Peyer's patch (tissue), 4 donors: ENCODE results near the gene CAMK2D. TPM values are rescaled to one million over a fixed set of nuclear protein-coding genes. Genes with fewer than 3 reads are reported as not detected.
A peak's percentile ranks its signal among the peaks of the same experiment; 100 is the strongest.

ENCODE experiments used
- DNase-seq, 3 donors: peaks; one replicate each; pipeline ENCODE4 v3.0.0-alpha.2; 2017 to 2019
- H3K27ac ChIP-seq, 4 donors: fragments of 200-600 bp; sonication (generic); one replicate each; pipeline ENCODE4 v1.5.1; 2016 to 2019
- H3K27me3 ChIP-seq, 2 donors: fragments of 200-600 bp; sonication (generic); one replicate each; pipeline ENCODE4 v1.5.1; 2019
- H3K36me3 ChIP-seq, 3 donors: fragments of 200-600 bp; sonication (generic); one replicate each; pipeline ENCODE4 v1.5.1; 2016 to 2019
- H3K4me1 ChIP-seq, 4 donors: fragments of 200-600 bp; sonication (generic); one replicate each; pipeline ENCODE4 v1.5.1; 2016 to 2019
- H3K4me3 ChIP-seq, 4 donors: fragments of 200-600 bp; sonication (generic); 1 replicate in 3 of 4; 2 replicates in 1 of 4; pipeline ENCODE4 v1.5.1; 2016 to 2019; ENCODE audit warnings: mild to moderate bottlenecking in 1 of 4
- H3K9me3 ChIP-seq, 4 donors: fragments of 200-600 bp; sonication (generic); one replicate each; pipeline ENCODE4 v1.5.1; 2016 to 2019; ENCODE audit warnings: mild to moderate bottlenecking in 1 of 4
- POLR2A ChIP-seq, 2 donors: fragments of 450-650 bp; IDR thresholded peaks; one replicate each; pipeline ENCODE4 v1.5.1; 2017; ENCODE audit warnings: antibody characterized with exemption in 2 of 2, mild to moderate bottlenecking in 2 of 2, moderate library complexity in 2 of 2
- total RNA-seq, 4 donors: library from RNA; depleted of rRNA; stranded (reverse); fragments of >200 nt; gene quantifications; one replicate each; pipeline ENCODE4 v1.1.0, GENCODE V29; 2016
- TF ChIP-seq, protein P1 (sequence below), 6 experiments: fragments of 450-650 bp in 4 of 6; fragments of 200-600 bp in 2 of 6; sonication (generic) in 1 of 6; IDR thresholded peaks; one replicate each; pipeline ENCODE4 v1.5.1; 2017 to 2019; ENCODE audit warnings: antibody characterized with exemption in 6 of 6, mild to moderate bottlenecking in 3 of 6, moderate library complexity in 1 of 6

The CAMK2D gene
- total RNA-seq, 4 donors from 2014 or later, result 38.8 to 125 (median 63.5) TPM

DNA sequence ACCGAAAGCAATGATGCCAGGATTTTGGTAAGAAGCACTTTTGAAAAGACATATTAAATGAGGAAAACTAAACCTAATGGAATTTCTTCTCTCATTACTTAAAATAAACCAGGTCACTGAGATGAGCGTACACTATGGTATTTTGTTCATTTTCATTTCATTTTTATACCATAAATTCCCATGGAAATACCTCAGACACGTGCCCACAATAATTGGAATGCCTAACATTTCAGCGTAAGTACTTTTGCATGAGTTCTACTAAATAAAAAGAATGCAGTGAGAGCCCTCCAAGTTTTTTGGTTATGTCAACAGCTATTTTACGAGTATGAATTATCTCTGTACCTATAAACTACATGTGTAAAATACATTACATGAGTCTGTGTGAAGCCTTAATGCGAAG lies 3.2 kb downstream of the CAMK2D start:
- no peaks in the 10 kb centered on the region for H3K9me3 ChIP-seq
- no peak overlapping the region for H3K27ac ChIP-seq
- no peak for TF ChIP-seq POLR2A (IDR thresholded peaks at IDR 0.05)
- TF ChIP-seq, protein P1, sequence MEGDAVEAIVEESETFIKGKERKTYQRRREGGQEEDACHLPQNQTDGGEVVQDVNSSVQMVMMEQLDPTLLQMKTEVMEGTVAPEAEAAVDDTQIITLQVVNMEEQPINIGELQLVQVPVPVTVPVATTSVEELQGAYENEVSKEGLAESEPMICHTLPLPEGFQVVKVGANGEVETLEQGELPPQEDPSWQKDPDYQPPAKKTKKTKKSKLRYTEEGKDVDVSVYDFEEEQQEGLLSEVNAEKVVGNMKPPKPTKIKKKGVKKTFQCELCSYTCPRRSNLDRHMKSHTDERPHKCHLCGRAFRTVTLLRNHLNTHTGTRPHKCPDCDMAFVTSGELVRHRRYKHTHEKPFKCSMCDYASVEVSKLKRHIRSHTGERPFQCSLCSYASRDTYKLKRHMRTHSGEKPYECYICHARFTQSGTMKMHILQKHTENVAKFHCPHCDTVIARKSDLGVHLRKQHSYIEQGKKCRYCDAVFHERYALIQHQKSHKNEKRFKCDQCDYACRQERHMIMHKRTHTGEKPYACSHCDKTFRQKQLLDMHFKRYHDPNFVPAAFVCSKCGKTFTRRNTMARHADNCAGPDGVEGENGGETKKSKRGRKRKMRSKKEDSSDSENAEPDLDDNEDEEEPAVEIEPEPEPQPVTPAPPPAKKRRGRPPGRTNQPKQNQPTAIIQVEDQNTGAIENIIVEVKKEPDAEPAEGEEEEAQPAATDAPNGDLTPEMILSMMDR (IDR thresholded peaks at IDR 0.05), result no peak
- H3K36me3 ChIP-seq, result no peaks in the 10 kb centered on the region
- peak overlapping the region in 2 of 4 donors; percentile 8 to 75 for H3K4me3 ChIP-seq
- no peaks in the 10 kb centered on the region for H3K27me3 ChIP-seq
- peaks cover 0 to 8% (median 2%) of the 10 kb centered on the region in 4 donors for H3K4me1 ChIP-seq
- DNase-seq, result no peak

DNA sequence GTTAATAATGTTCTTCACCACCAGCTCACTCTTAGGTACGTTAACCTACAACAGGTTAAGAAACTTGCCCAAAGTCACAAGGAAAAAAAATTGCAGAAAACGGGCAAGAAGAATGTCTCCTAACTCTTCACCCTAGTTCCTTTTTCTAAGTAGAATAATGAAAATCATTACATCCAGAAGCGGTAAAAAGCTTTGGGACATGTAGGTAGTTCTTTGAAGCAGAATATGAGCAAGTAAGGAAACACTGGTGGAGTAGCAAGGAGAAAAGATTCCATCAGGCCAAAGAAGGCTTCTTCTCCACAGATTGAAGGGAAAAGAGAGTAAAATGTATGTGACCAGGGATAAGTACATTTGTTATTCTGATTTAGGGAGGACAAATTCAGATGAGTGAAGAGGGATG lies 4.1 kb downstream of the CAMK2D start:
- Histone ChIP-seq H3K9me3 (no peaks in the 10 kb centered on the region), H3K27ac (no peak overlapping the region), H3K4me1 (peaks cover 0 to 8% (median 2%) of the 10 kb centered on the region in 4 donors), H3K27me3 (no peaks in the 10 kb centered on the region), H3K4me3 (no peak overlapping the region), H3K36me3 (no peaks in the 10 kb centered on the region)
- no peak for DNase-seq
- TF ChIP-seq POLR2A (IDR thresholded peaks at IDR 0.05), result no peak
- TF ChIP-seq, protein P1 (IDR thresholded peaks at IDR 0.05), result no peak

DNA sequence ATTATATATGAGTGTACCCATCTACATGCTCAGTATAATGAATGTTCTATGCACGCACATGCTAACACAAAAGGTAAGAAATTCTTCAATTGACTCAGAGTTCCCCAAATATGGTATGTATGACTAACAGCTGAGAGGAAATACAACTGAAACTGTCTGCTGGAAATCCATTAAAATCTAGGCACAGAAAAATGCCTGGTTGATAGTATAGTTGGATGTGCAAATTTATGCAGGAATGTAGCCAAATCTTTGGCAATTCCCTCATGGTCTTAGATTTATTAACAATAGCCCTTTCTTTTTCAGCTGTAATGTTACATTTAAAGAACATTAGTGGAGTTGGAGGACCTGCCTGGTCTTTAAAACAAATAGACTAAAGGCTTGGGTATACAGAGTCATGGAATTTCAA lies 5.5 kb downstream of the CAMK2D start:
- DNase-seq, result no peak
- Histone ChIP-seq H3K27ac (no peak overlapping the region), H3K4me1 (peaks cover 0 to 8% (median 2%) of the 10 kb centered on the region in 4 donors)

DNA sequence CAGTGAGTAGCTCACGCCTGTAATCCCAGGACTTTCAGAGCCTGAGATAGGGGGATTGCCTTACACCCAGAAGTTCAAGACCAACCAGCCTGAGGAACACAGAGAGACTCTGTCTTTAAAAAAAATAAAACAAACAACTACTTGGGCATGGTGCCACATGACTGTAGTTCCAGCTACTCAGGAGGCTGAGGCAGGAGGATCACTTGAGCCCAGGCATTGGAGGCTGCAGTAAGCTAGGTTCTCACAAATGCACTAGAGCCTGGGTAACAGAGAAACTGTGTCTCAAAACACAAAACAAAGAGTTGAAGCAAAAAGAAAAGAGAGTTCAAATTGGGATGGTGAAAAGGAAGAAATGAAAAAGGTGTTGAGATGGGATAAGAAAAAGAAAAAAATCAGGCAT lies 10.8 kb downstream of the CAMK2D start:
- TF ChIP-seq POLR2A (IDR thresholded peaks at IDR 0.05), result no peak
- TF ChIP-seq, protein P1 (IDR thresholded peaks at IDR 0.05), result no peak
- DNase-seq, result no peak
- Histone ChIP-seq H3K27ac (no peak overlapping the region), H3K4me1 (no peaks in the 10 kb centered on the region), H3K9me3 (no peaks in the 10 kb centered on the region), H3K27me3 (no peaks in the 10 kb centered on the region), H3K36me3 (no peaks in the 10 kb centered on the region), H3K4me3 (no peak overlapping the region)

More for the DNA sequence above, 5.5 kb downstream of the CAMK2D start:
- Histone ChIP-seq H3K4me3 (no peak overlapping the region), H3K9me3 (no peaks in the 10 kb centered on the region), H3K36me3 (no peaks in the 10 kb centered on the region), H3K27me3 (no peaks in the 10 kb centered on the region)
- no peak for TF ChIP-seq POLR2A (IDR thresholded peaks at IDR 0.05)
- TF ChIP-seq, protein P1 (IDR thresholded peaks at IDR 0.05), result no peak

DNA sequence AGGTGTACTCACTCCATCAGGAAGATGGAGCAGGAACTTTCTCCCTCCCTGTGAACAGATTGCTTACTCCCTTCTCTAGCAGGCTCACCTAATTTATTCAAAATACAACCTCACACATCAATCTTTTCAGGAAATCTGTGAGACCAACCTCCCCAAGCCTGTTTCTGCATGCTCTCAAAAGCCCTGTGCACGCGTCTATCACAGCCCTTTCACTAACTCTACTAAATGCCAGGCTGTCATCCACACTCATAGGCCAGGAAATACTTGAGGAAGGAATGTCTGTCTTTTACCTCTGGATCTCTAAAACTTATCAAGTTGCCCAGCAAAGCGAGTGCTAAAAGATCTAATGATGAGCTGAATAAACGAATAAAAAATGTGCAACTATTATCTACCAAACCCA lies 11.2 kb downstream of the CAMK2D start:
- Histone ChIP-seq H3K4me3 (no peak overlapping the region), H3K9me3 (no peaks in the 10 kb centered on the region), H3K4me1 (no peaks in the 10 kb centered on the region), H3K27me3 (no peaks in the 10 kb centered on the region), H3K27ac (no peak overlapping the region), H3K36me3 (no peaks in the 10 kb centered on the region)
- DNase-seq, result no peak
- TF ChIP-seq POLR2A (IDR thresholded peaks at IDR 0.05), result no peak
- TF ChIP-seq, protein P1 (IDR thresholded peaks at IDR 0.05), result no peak

DNA sequence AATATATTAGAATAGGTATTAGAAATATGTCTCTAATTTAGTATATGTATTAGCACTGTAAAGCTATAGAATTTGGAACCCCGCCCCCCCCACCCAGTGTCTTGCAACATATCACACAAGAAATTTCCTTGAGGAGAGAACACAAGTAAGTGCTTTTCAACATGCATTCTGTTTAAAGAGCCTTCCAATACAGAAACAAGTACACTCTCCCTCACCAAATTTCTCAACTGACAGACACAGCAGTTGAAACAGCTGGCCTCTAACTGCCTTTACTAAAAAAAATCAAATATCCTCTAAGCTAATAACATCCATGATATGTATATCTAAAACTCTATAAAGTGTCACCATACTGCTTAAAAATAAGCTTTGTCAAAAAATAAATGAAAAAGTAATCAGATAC lies 12.4 kb downstream of the CAMK2D start:
- TF ChIP-seq, protein P1 (IDR thresholded peaks at IDR 0.05), result no peak
- no peaks in the 10 kb centered on the region for H3K36me3 ChIP-seq
- no peaks in the 10 kb centered on the region for H3K27me3 ChIP-seq
- no peak overlapping the region for H3K4me3 ChIP-seq
- H3K4me1 ChIP-seq, result peaks cover 0 to 2% (median 0%) of the 10 kb centered on the region in 4 donors
- no peak for DNase-seq
- no peaks in the 10 kb centered on the region for H3K9me3 ChIP-seq
- H3K27ac ChIP-seq, result no peak overlapping the region
